Motor neuron (in vitro differentiated cells): ENCODE data around the gene MDGA2. TPM values are rescaled to one million over a fixed set of nuclear protein-coding genes. Genes with fewer than 3 reads are reported as not detected.
"Not testable (repeated sequence)": the region's sequence is repeated elsewhere in the genome, so short reads cannot be mapped to it uniquely, and the experiment has no call there.

ENCODE experiments used
- ATAC-seq, 8 experiments: fragments of 200-7000 bp; cut with Tn5 transposase; replicated peaks in 6 of 8; 2 replicates each; pipeline ENCODE4 v1.8.0; 2021; ENCODE audit warnings: mild to moderate bottlenecking in 8 of 8, moderate library complexity in 8 of 8
- H3K27ac ChIP-seq, 2 donors: fragments of 250-450 bp; sonication (Bioruptor Pico); 2 replicates each; pipeline ENCODE4 v1.9.0; 2021; ENCODE audit warnings: antibody characterized with exemption in 2 of 2, mild to moderate bottlenecking in 2 of 2, moderate library complexity in 1 of 2
- H3K4me1 ChIP-seq, 2 donors: fragments of 250-450 bp; sonication (Bioruptor Pico); replicated peaks in 1 of 2; 2 replicates each; pipeline ENCODE4 v1.6.1; 2021; ENCODE audit warnings: antibody characterized with exemption in 2 of 2, mild to moderate bottlenecking in 2 of 2, moderate library complexity in 1 of 2
- H3K4me3 ChIP-seq, 5 donors: fragments of 250-450 bp; sonication (Bioruptor Pico); 2 replicates each; pipeline ENCODE4 v1.9.0; 2021; ENCODE audit warnings: antibody characterized with exemption in 5 of 5, mild to moderate bottlenecking in 5 of 5, moderate library complexity in 4 of 5
- WGBS, 10 experiments: fragments of 450-650 bp; shearing (Covaris generic); methylation state at CpG; one replicate each; pipeline ENCODE4 v1.0.0; 2022; 5-methylcytosine and 5-hydroxymethylcytosine counted together
- in situ Hi-C, 9 experiments: fragments of 400-800 bp; cut with MboI; loops; one replicate each; pipeline ENCODE4 v1.15.0; 2021; ENCODE audit warnings: low sequenced_read_pairs in 9 of 9, low pct_unique_long_range_greater_than_20kb in 2 of 9; ENCODE audit not compliant: unreplicated experiment in 9 of 9
- total RNA-seq, 8 experiments: library from RNA; unstranded; fragments of 300-600 nt; gene quantifications; 2 replicates each; pipeline versions ENCODE4 v1.2.3 to v1.2.4, GENCODE V29; 2022

The MDGA2 gene
- total RNA-seq, 8 experiments from 2014 or later, result 0.05 to 21.2 (median 8.4) TPM

GRCh38 chr14:47235619-47236018 lies 439.8 kb downstream of the MDGA2 start:
- WGBS, 10 experiments, result 0 to 100% (median 83%) methylated on average over 1 to 3 of the region's 3 CpGs; no CpG with 5 or more reads in 1 of the 10 experiments

GRCh38 chr14:47226877-47227520 lies 448.4 kb downstream of the MDGA2 start:
- in situ Hi-C loops, result no loop called here

More at GRCh38 chr14:47235619-47236018, 439.8 kb downstream of the MDGA2 start:
- H3K4me1 ChIP-seq, result no peaks in the 10 kb centered on the region
- ATAC-seq, result no peak
- in situ Hi-C loops, result no loop called here
- H3K4me3 ChIP-seq, result no peak overlapping the region
- no peak overlapping the region for H3K27ac ChIP-seq

DNA sequence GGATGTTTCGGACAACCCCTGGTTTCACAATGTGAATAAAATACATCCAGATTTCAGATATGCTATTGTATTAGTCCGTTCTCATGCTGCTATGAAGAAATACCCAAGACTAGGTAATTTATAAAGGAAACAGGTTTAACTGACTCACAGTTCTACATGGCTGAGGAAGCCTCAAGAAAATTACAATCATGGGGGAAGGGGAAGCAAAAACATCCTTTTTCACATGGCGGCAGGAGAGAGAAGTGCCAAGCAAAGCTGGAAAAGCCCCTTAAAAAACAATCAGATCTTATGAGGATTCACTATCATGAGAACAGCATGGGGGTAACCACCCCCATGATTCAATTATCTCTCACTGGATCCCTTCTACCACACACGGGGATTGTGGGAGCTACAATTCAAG lies 451.7 kb downstream of the MDGA2 start:
- in situ Hi-C loops, result no loop called here
- 17 to 97% (median 79%) methylated on average over 1 to 4 of the region's 4 CpGs for WGBS, 10 experiments
- Histone ChIP-seq H3K4me3 (no peak overlapping the region), H3K4me1 (peaks cover 0 to 15% of the 10 kb centered on the region in 2 donors), H3K27ac (no peak overlapping the region)
- no peak for ATAC-seq

More at GRCh38 chr14:47226877-47227520, 448.4 kb downstream of the MDGA2 start:
- peak in 5 of 8 experiments; percentile 65 to 79 (median 76) for ATAC-seq
- Histone ChIP-seq H3K27ac (no peak overlapping the region), H3K4me1 (peaks cover 0 to 15% of the 10 kb centered on the region in 2 donors), H3K4me3 (no peak overlapping the region)
- WGBS, 10 experiments, result 8 to 83% (median 25%) methylated on average over 1 to 5 of the region's 5 CpGs; no CpG with 5 or more reads in 1 of the 10 experiments

DNA sequence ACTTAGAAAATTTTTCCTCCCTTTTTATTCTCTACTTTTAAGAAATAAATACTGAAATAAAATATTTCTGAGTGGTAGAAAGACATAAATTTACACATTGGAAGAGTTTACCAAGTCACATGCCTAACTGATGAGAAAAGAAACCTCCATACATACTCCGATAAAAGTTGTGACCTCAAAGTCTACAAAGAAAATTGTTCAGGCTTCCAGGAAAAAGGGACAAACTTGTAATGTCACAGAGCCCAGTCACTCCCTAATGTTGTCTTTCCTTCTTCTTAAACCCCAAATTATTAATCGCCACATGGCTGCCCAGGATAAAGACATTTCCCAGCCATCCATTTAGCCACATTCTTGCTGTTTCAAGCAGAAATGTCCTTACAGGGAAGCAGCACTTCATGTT lies 455.3 kb downstream of the MDGA2 start:
- Histone ChIP-seq H3K4me1 (no peaks in the 10 kb centered on the region), H3K4me3 (no peak overlapping the region), H3K27ac (no peak overlapping the region)
- in situ Hi-C loops, result no loop called here
- 0 to 100% (median 74%) methylated on average over 1 to 2 of the region's 2 CpGs for WGBS, 10 experiments
- no peak for ATAC-seq

GRCh38 chr14:47211263-47211662 lies 464.1 kb downstream of the MDGA2 start:
- WGBS, 10 experiments, result 0 to 100% (median 83%) methylated on average over 1 of the region's 1 CpG; no CpG with 5 or more reads in 5 of the 10 experiments
- no peak for ATAC-seq
- in situ Hi-C loops, result no loop called here

GRCh38 chr14:47210099-47210498 lies 465.3 kb downstream of the MDGA2 start:
- Histone ChIP-seq H3K4me3 (no peak overlapping the region), H3K27ac (no peak overlapping the region), H3K4me1 (no peaks in the 10 kb centered on the region)
- peak in 2 of 8 experiments; percentile 58 to 92 for ATAC-seq
- in situ Hi-C loops, result no loop called here

More at GRCh38 chr14:47211263-47211662, 464.1 kb downstream of the MDGA2 start:
- Histone ChIP-seq H3K4me3 (no peak overlapping the region), H3K4me1 (no peaks in the 10 kb centered on the region), H3K27ac (no peak overlapping the region)

GRCh38 chr14:47208434-47208833 lies 467.0 kb downstream of the MDGA2 start:
- WGBS, 10 experiments, result 0 to 100% (median 85%) methylated on average over 1 to 2 of the region's 2 CpGs; no CpG with 5 or more reads in 1 of the 10 experiments
- H3K4me3 ChIP-seq, result no peak overlapping the region
- ATAC-seq, result no peak
- no peaks in the 10 kb centered on the region for H3K4me1 ChIP-seq
- H3K27ac ChIP-seq, result no peak overlapping the region
- in situ Hi-C loops, result no loop called here

- Histone ChIP-seq H3K27ac (no peak overlapping the region), H3K4me1 (no peaks in the 10 kb centered on the region), H3K4me3 (no peak overlapping the region)
- in situ Hi-C loops, result no loop called here
- peak in 3 of 8 experiments; percentile 29 to 61 (median 34) for ATAC-seq
- WGBS, 10 experiments, result 0 to 83% (median 48%) methylated on average over 1 to 3 of the region's 3 CpGs
Observed at GRCh38 chr14:47207617-47208016, 467.8 kb downstream of the MDGA2 start.

GRCh38 chr14:47200740-47201139 lies 474.7 kb downstream of the MDGA2 start:
- Histone ChIP-seq H3K27ac (no peak overlapping the region), H3K4me3 (no peak overlapping the region), H3K4me1 (peaks cover 0 to 4% of the 10 kb centered on the region in 2 donors)
- 27 to 97% (median 88%) methylated on average over 3 to 18 of the region's 18 CpGs; no CpG with 5 or more reads in 1 of the 10 experiments for WGBS, 10 experiments
- no peak for ATAC-seq
- in situ Hi-C loops, result no loop called here

DNA sequence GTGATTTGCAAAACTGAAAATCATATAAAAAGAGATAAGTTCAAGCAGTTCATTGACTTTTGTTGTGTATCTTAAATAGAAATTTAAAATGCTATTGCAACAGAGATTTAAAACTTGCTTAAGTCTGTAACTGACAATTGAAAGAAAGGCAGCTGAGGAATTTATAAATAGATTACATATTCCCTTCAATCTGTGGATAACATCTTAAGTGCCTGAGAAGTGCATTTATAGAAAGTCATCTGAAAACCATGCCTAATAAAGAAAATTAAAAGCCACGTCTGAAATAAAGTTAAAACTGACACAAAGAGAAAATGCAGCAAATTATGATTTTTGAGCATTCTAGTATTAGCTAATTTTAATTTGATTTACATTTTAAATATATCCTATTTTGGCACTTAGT lies 479.8 kb downstream of the MDGA2 start:
- in situ Hi-C loops, result no loop called here

DNA sequence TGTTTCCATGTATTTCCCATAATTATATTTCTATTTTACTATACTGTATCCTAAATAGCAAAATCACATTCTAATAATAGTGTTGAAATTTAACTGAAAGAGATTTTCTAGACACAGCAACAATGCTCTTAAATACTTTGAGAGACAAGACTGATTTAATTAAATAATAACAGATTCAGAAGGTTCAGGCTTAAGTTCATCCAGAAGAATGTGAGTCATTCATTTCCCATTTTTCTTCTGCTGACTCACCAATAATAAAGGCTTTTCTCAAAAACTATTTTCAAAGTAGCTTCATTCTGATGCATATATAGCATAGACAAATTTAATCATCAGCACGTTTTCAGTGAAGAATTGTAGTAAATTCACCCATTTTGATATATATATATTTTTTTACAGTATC lies 481.4 kb downstream of the MDGA2 start:
- 0 to 77% (median 12%) methylated on average over 1 of the region's 1 CpG for WGBS, 10 experiments

More for the DNA sequence above, 479.8 kb downstream of the MDGA2 start:
- Histone ChIP-seq H3K27ac (no peak overlapping the region), H3K4me1 (peaks cover 3 to 21% of the 10 kb centered on the region in 2 donors), H3K4me3 (no peak overlapping the region)
- no peak for ATAC-seq
- 0 to 100% (median 63%) methylated on average over 1 of the region's 1 CpG; no CpG with 5 or more reads in 2 of the 10 experiments for WGBS, 10 experiments

DNA sequence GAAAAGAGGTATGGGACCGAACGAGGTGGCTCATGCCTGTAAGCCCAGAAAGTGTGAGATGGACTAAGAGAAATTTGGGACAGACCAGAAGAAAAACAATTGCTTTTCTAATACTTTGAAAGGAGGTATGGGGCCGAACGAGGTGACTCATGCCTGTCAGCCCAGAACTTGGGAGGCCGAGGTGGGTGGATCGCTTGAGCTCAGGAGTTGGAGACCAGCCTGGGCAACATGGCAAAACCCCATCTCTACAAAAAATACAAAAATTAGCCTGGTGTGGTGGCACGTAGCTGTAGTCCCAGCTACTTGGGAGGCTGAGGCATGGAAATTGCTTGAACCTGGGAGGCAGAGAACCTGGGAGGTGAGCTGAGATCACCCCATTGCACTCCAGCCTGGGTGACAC lies 483.2 kb downstream of the MDGA2 start:
- H3K4me3 ChIP-seq, in situ Hi-C loops, H3K27ac ChIP-seq: not testable (repeated sequence)
- ATAC-seq, result peak in 2 of 8 experiments; percentile 25 to 40
- peaks cover 9 to 41% of the 10 kb centered on the region in 2 donors for H3K4me1 ChIP-seq
- 4 to 92% (median 66%) methylated on average over 3 to 7 of the region's 7 CpGs; no CpG with 5 or more reads in 4 of the 10 experiments for WGBS, 10 experiments

More for the DNA sequence above, 481.4 kb downstream of the MDGA2 start:
- Histone ChIP-seq H3K27ac (no peak overlapping the region), H3K4me1 (peaks cover 9 to 36% of the 10 kb centered on the region in 2 donors), H3K4me3 (no peak overlapping the region)
- ATAC-seq, result peak in 5 of 8 experiments; percentile 27 to 49 (median 41)
- in situ Hi-C loops, result no loop called here

DNA sequence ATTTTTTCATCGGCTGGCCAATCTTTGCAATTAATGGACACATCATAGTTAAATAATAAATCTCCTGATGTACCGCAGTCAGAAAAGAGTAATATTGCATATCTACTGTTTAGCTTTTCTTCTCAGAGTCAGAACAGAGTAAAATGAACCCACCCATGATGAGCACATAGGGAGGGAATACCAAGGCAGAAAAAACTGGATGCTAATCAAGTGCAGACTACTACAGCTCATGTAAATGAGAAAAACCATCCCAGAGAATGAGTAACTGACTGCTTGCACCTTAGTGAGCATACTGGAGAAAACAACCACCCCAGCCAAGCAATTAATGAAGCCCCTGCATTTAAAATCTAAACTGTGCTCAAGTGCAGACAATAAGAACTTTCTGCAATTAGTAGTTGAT lies 483.7 kb downstream of the MDGA2 start:
- 28 to 100% (median 87%) methylated on average over 1 to 2 of the region's 2 CpGs for WGBS, 10 experiments
- peak in 7 of 8 experiments; percentile 29 to 94 (median 62) for ATAC-seq
- Histone ChIP-seq H3K4me1 (peaks cover 9 to 41% of the 10 kb centered on the region in 2 donors), H3K27ac (no peak overlapping the region), H3K4me3 (no peak overlapping the region)
- in situ Hi-C loops, result no loop called here
